Neural progenitor cell (in vitro differentiated cells): Measurements from ENCODE around the gene NR1H4. TPM values are rescaled to one million over a fixed set of nuclear protein-coding genes. Genes with fewer than 3 reads are reported as not detected.

Experiments
- DNase-seq: peaks from one replicate; pipeline ENCODE4 v3.0.0-alpha.2; 2016; ENCODE audit warnings: low spot score
- H2AFZ ChIP-seq: fragments of 200-600 bp; sonication (generic); replicated peaks from 2 replicates; pipeline ENCODE4 v1.6.1; 2016; ENCODE audit warnings: antibody characterized with exemption
- H3F3A ChIP-seq: fragments of 200-600 bp; sonication (generic); 2 replicates; pipeline ENCODE4 v1.6.1; 2016; ENCODE audit warnings: antibody characterized with exemption, low read depth
- H3K27ac ChIP-seq: fragments of 200-600 bp; sonication (generic); 2 replicates; pipeline ENCODE4 v1.5.1; 2016; ENCODE audit warnings: mild to moderate bottlenecking
- H3K27me3 ChIP-seq: fragments of 200-600 bp; sonication (generic); 2 replicates; pipeline ENCODE4 v1.6.1; 2016; ENCODE audit warnings: mild to moderate bottlenecking, moderate library complexity
- H3K36me3 ChIP-seq: fragments of 200-600 bp; sonication (generic); 2 replicates; pipeline ENCODE4 v1.5.1; 2016
- H3K4me1 ChIP-seq: fragments of 200-600 bp; sonication (generic); 2 replicates; pipeline ENCODE4 v1.6.1; 2016; ENCODE audit warnings: mixed run types
- H3K4me2 ChIP-seq: fragments of 200-600 bp; sonication (generic); 2 replicates; pipeline ENCODE4 v1.6.1; 2016
- H3K4me3 ChIP-seq: fragments of 200-600 bp; sonication (generic); 2 replicates; pipeline ENCODE4 v1.5.1; 2016
- H3K79me2 ChIP-seq: fragments of 200-600 bp; sonication (generic); 2 replicates; pipeline ENCODE4 v1.6.1; 2016; ENCODE audit warnings: low read depth
- H3K9ac ChIP-seq: fragments of 200-600 bp; sonication (generic); 2 replicates; pipeline ENCODE4 v1.6.1; 2016
- H3K9me3 ChIP-seq: fragments of 200-600 bp; sonication (generic); 2 replicates; pipeline ENCODE4 v1.5.1; 2016; ENCODE audit warnings: low read depth
- H4K20me1 ChIP-seq: fragments of 200-600 bp; sonication (generic); 2 replicates; pipeline ENCODE4 v1.6.1; 2016; ENCODE audit warnings: low read depth
- H3K27ac Mint-ChIP-seq: 3 replicates; pipeline ENCODE4 v1.8.0; 2021; ENCODE audit warnings: mixed read lengths
- H3K27me3 Mint-ChIP-seq: 2 replicates; pipeline ENCODE4 v1.8.0; 2022; ENCODE audit warnings: low read depth, mild to moderate bottlenecking, inconsistent platforms, moderate library complexity, mixed read lengths; ENCODE audit not compliant: insufficient read depth
- H3K36me3 Mint-ChIP-seq: 3 replicates; pipeline ENCODE4 v1.8.0; 2021; ENCODE audit warnings: mixed read lengths
- H3K4me1 Mint-ChIP-seq: 3 replicates; pipeline ENCODE4 v1.8.0; 2021; ENCODE audit warnings: mixed read lengths
- H3K4me3 Mint-ChIP-seq: 3 replicates; pipeline ENCODE4 v1.8.0; 2021; ENCODE audit warnings: mild to moderate bottlenecking, moderate library complexity, mixed read lengths
- H3K9me3 Mint-ChIP-seq: 3 replicates; pipeline ENCODE4 v1.8.0; 2020; ENCODE audit warnings: mixed read lengths
- CTCF ChIP-seq: fragments of 200-600 bp; sonication (generic); IDR thresholded peaks from 2 replicates; pipeline ENCODE4 v1.5.1; 2017; ENCODE audit warnings: antibody characterized with exemption, mild to moderate bottlenecking
- EZH2 ChIP-seq: fragments of 200-600 bp; sonication (generic); IDR thresholded peaks from 2 replicates; pipeline ENCODE4 v1.6.1; 2017; ENCODE audit warnings: antibody characterized with exemption, mild to moderate bottlenecking, moderate library complexity
- EZH2phosphoT487 ChIP-seq: fragments of 200-600 bp; sonication (generic); IDR thresholded peaks from 2 replicates; pipeline ENCODE4 v1.6.1; 2017; ENCODE audit warnings: antibody characterized with exemption
- total RNA-seq: library from RNA; depleted of rRNA; stranded (reverse); fragments of >200 nt; gene quantifications from 2 replicates; pipeline ENCODE4 v1.2.3, GENCODE V29; 2015; ENCODE audit warnings: low replicate concordance

Gene NR1H4
- total RNA-seq, 1 donor from 2014 or later = not detected

- no peaks in the 10 kb centered on the region for H4K20me1 ChIP-seq
- no peak overlapping the region for H3K27ac ChIP-seq
- TF ChIP-seq EZH2phosphoT487 = no peak
- TF ChIP-seq CTCF = no peak
- H2AFZ ChIP-seq = no peak overlapping the region
- H3F3A ChIP-seq = no peaks in the 10 kb centered on the region
- H3K9ac ChIP-seq = no peak overlapping the region
- no peak overlapping the region for H3K27ac Mint-ChIP-seq
- DNase-seq = no peak
- H3K4me3 Mint-ChIP-seq = no peak overlapping the region
- H3K4me1 Mint-ChIP-seq = no peaks in the 10 kb centered on the region
- no peaks in the 10 kb centered on the region for H3K79me2 ChIP-seq
- no peak overlapping the region for H3K4me2 ChIP-seq
- no peaks in the 10 kb centered on the region for H3K27me3 Mint-ChIP-seq
- H3K4me1 ChIP-seq = no peaks in the 10 kb centered on the region
- no peak overlapping the region for H3K4me3 ChIP-seq
- H3K9me3 Mint-ChIP-seq = no peaks in the 10 kb centered on the region
- no peaks in the 10 kb centered on the region for H3K27me3 ChIP-seq
- no peaks in the 10 kb centered on the region for H3K9me3 ChIP-seq
- no peaks in the 10 kb centered on the region for H3K36me3 ChIP-seq
- no peaks in the 10 kb centered on the region for H3K36me3 Mint-ChIP-seq
Measured at GRCh38 chr12:100528034-100528433, 54.4 kb downstream of the NR1H4 start.

GRCh38 chr12:100528471-100529127 lies 54.9 kb downstream of the NR1H4 start:
- H3K4me3 Mint-ChIP-seq = no peak overlapping the region
- Histone ChIP-seq H3K9me3 (no peaks in the 10 kb centered on the region), H2AFZ (no peak overlapping the region), H4K20me1 (no peaks in the 10 kb centered on the region), H3K27ac (no peak overlapping the region), H3K4me3 (no peak overlapping the region), H3F3A (no peaks in the 10 kb centered on the region), H3K4me2 (no peak overlapping the region), H3K9ac (no peak overlapping the region), H3K4me1 (no peaks in the 10 kb centered on the region), H3K79me2 (no peaks in the 10 kb centered on the region), H3K36me3 (no peaks in the 10 kb centered on the region), H3K27me3 (no peaks in the 10 kb centered on the region)
- H3K36me3 Mint-ChIP-seq = no peaks in the 10 kb centered on the region
- no peak for DNase-seq
- TF ChIP-seq EZH2phosphoT487 (no peak), CTCF (no peak), EZH2 (no peak)
- H3K9me3 Mint-ChIP-seq = no peaks in the 10 kb centered on the region
- H3K27ac Mint-ChIP-seq = no peak overlapping the region
- H3K4me1 Mint-ChIP-seq = no peaks in the 10 kb centered on the region
- H3K27me3 Mint-ChIP-seq = no peaks in the 10 kb centered on the region

GRCh38 chr12:100529756-100530350 lies 56.2 kb downstream of the NR1H4 start:
- H3K36me3 Mint-ChIP-seq = no peaks in the 10 kb centered on the region
- H3K4me3 Mint-ChIP-seq = no peak overlapping the region
- TF ChIP-seq EZH2phosphoT487 (no peak), CTCF (no peak), EZH2 (no peak)
- H2AFZ ChIP-seq = no peak overlapping the region
- H3K9me3 ChIP-seq = no peaks in the 10 kb centered on the region
- H3K27me3 ChIP-seq = no peaks in the 10 kb centered on the region
- H3F3A ChIP-seq = no peaks in the 10 kb centered on the region
- no peaks in the 10 kb centered on the region for H3K4me1 Mint-ChIP-seq
- H3K27ac Mint-ChIP-seq = no peak overlapping the region
- H3K9ac ChIP-seq = no peak overlapping the region
- no peak for DNase-seq
- H3K4me1 ChIP-seq = no peaks in the 10 kb centered on the region
- H3K4me2 ChIP-seq = no peak overlapping the region
- no peaks in the 10 kb centered on the region for H4K20me1 ChIP-seq
- no peaks in the 10 kb centered on the region for H3K36me3 ChIP-seq
- no peaks in the 10 kb centered on the region for H3K9me3 Mint-ChIP-seq
- H3K4me3 ChIP-seq = no peak overlapping the region
- H3K27me3 Mint-ChIP-seq = no peaks in the 10 kb centered on the region
- H3K79me2 ChIP-seq = no peaks in the 10 kb centered on the region
- no peak overlapping the region for H3K27ac ChIP-seq
